Measurements from ENCODE around the gene KIF1B. TPM values are rescaled to one million over a fixed set of nuclear protein-coding genes. Genes with fewer than 3 reads are reported as not detected.

KIF1B gene
- total RNA-seq, 2 donors from 2014 or later = 39.7 to 47.4 TPM

GRCh38 chr1:10187026-10187334 is 23.4 kb upstream of the KIF1B start:
- H3K27ac ChIP-seq = no peak overlapping the region
- TF ChIP-seq CTCF (IDR thresholded peaks at IDR 0.05) = no peak
- no peaks in the 10 kb centered on the region for H3K36me3 ChIP-seq
- H3K9me3 ChIP-seq = no peaks in the 10 kb centered on the region
- intact Hi-C loops (cut with DNase I) = no loop called here
- no peak for DNase-seq
- no peaks in the 10 kb centered on the region for H3K4me1 ChIP-seq
- no peak overlapping the region for H3K9ac ChIP-seq (ENCODE audit: low read depth in 2 of 2, low read length in 2 of 2)
- no peaks in the 10 kb centered on the region for H3K27me3 ChIP-seq
- no peak overlapping the region for H3K4me3 ChIP-seq

- Histone ChIP-seq H3K27me3 (no peaks in the 10 kb centered on the region), H3K9ac (ENCODE audit: low read depth in 2 of 2, low read length in 2 of 2) (no peak overlapping the region), H3K36me3 (no peaks in the 10 kb centered on the region), H3K4me1 (no peaks in the 10 kb centered on the region), H3K27ac (no peak overlapping the region), H3K9me3 (no peaks in the 10 kb centered on the region), H3K4me3 (no peak overlapping the region)
- intact Hi-C loops (cut with DNase I) = no loop called here
- no peak for TF ChIP-seq CTCF (IDR thresholded peaks at IDR 0.05)
- no peak for DNase-seq
Observed at GRCh38 chr1:10188133-10188650, 22.2 kb upstream of the KIF1B start.

GRCh38 chr1:10189659-10190058 is 20.7 kb upstream of the KIF1B start:
- intact Hi-C loops (cut with DNase I) = no loop called here

GRCh38 chr1:10192263-10192662 is 18.1 kb upstream of the KIF1B start:
- Histone ChIP-seq H3K36me3 (no peaks in the 10 kb centered on the region), H3K27ac (no peak overlapping the region), H3K9ac (ENCODE audit: low read depth in 2 of 2, low read length in 2 of 2) (no peak overlapping the region), H3K4me3 (no peak overlapping the region), H3K27me3 (no peaks in the 10 kb centered on the region), H3K4me1 (no peaks in the 10 kb centered on the region), H3K9me3 (no peaks in the 10 kb centered on the region)
- no peak for DNase-seq
- no peak for TF ChIP-seq CTCF (IDR thresholded peaks at IDR 0.05)
- intact Hi-C loops (cut with DNase I) = no loop called here

More at GRCh38 chr1:10189659-10190058, 20.7 kb upstream of the KIF1B start:
- Histone ChIP-seq H3K9ac (ENCODE audit: low read depth in 2 of 2, low read length in 2 of 2) (no peak overlapping the region), H3K27me3 (no peaks in the 10 kb centered on the region), H3K27ac (no peak overlapping the region), H3K4me3 (no peak overlapping the region), H3K9me3 (no peaks in the 10 kb centered on the region), H3K4me1 (no peaks in the 10 kb centered on the region), H3K36me3 (no peaks in the 10 kb centered on the region)
- DNase-seq = no peak
- no peak for TF ChIP-seq CTCF (IDR thresholded peaks at IDR 0.05)

GRCh38 chr1:10193288-10193687 is 17.1 kb upstream of the KIF1B start:
- Histone ChIP-seq H3K9me3 (no peaks in the 10 kb centered on the region), H3K9ac (ENCODE audit: low read depth in 2 of 2, low read length in 2 of 2) (no peak overlapping the region), H3K27me3 (no peaks in the 10 kb centered on the region), H3K4me1 (no peaks in the 10 kb centered on the region), H3K36me3 (no peaks in the 10 kb centered on the region), H3K4me3 (no peak overlapping the region), H3K27ac (no peak overlapping the region)
- no peak for TF ChIP-seq CTCF (IDR thresholded peaks at IDR 0.05)
- intact Hi-C loops (cut with DNase I) = no loop called here
- DNase-seq = no peak

GRCh38 chr1:10195570-10195969 is 14.8 kb upstream of the KIF1B start:
- intact Hi-C loops (cut with DNase I) = no loop called here
- TF ChIP-seq CTCF (IDR thresholded peaks at IDR 0.05) = no peak
- H3K36me3 ChIP-seq = no peaks in the 10 kb centered on the region
- no peaks in the 10 kb centered on the region for H3K9me3 ChIP-seq
- no peak overlapping the region for H3K9ac ChIP-seq (ENCODE audit: low read depth in 2 of 2, low read length in 2 of 2)
- no peak overlapping the region for H3K27ac ChIP-seq
- DNase-seq = no peak
- H3K27me3 ChIP-seq = no peaks in the 10 kb centered on the region
- H3K4me1 ChIP-seq = no peaks in the 10 kb centered on the region
- no peak overlapping the region for H3K4me3 ChIP-seq
